ENCODE results near the gene MMRN2.
"Not testable (repeated sequence)": the region's sequence is repeated elsewhere in the genome, so short reads cannot be mapped to it uniquely, and the experiment has no call there.

MMRN2 gene, protein sequence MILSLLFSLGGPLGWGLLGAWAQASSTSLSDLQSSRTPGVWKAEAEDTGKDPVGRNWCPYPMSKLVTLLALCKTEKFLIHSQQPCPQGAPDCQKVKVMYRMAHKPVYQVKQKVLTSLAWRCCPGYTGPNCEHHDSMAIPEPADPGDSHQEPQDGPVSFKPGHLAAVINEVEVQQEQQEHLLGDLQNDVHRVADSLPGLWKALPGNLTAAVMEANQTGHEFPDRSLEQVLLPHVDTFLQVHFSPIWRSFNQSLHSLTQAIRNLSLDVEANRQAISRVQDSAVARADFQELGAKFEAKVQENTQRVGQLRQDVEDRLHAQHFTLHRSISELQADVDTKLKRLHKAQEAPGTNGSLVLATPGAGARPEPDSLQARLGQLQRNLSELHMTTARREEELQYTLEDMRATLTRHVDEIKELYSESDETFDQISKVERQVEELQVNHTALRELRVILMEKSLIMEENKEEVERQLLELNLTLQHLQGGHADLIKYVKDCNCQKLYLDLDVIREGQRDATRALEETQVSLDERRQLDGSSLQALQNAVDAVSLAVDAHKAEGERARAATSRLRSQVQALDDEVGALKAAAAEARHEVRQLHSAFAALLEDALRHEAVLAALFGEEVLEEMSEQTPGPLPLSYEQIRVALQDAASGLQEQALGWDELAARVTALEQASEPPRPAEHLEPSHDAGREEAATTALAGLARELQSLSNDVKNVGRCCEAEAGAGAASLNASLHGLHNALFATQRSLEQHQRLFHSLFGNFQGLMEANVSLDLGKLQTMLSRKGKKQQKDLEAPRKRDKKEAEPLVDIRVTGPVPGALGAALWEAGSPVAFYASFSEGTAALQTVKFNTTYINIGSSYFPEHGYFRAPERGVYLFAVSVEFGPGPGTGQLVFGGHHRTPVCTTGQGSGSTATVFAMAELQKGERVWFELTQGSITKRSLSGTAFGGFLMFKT

DNA sequence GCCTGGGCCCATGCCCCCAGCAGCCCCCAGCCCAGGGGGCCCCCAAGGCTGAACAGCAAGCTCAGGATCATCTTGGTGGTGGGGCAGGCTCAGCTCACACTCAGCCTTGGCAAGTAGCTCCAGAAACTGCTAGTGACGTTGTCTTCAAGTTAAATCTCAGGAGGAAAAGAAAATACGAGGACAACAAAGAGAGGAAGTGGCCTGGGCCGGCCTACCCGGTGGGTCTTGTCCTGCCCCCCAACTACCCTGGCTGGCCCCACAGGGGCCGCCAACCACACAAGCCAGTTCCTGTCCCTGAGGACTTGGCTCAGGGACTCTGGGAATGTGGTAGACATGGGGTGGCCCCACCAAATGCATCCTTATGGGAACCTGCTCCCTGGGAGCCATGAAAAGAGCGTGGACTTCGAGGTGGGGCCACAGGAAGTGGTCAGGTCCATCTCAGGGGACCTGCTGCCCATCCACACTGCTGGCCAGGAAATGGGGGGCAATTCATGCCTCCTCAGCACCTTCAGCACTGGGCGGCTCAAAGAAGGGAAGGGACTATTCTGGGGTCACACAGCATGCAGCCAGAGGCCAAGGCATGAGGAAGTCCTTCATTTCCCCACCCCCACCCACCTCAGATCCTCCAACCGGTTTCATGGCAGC lies at the start of gene MMRN2:
Gene MMRN2, minus strand, starts transcription at position 145 of the 645 bp plus-strand sequence. Its CDS starts 74 bp downstream, at position 71.
- DNase-seq (ENCODE audit: low read depth in 2 of 2), result no peak

DNA sequence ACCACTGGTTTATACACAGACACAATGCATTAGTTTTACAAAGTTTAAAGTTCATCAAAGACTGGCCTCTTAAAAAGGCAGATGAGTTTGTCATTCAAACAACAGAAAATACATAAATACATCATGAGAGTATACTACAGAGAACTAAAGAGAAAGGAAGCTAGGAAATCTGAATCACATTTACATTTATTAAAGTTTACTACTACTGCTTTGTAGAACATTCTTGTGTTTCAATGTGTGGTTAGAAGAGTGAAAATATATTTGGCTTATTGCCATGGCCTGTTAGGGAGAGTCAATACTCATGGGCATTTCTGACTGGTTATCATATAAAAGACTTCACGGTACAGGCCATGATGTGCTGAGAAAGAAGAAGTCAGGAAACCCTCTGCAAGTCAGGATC lies 49.7 kb upstream of the MMRN2 start:
- not testable (repeated sequence) for DNase-seq (ENCODE audit: low read depth in 2 of 2)

DNA sequence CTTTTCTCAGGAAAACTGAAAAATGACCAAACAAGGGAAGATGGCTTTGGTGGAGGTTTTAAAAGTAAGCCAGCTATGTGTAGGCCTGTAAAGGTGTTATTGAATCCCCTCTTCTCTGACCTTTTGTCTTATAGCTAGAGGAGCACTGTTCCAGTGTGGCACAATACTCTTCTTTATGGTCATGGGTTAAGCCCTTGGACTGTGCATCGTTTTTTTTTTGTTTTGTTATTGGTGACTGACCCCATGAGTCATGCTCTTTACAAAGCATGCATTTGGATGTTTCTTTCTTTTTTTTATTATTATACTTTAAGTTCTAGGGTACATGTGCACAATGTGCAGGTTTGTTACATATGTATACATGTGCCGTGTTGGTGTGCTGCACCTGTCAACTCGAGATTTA lies 43.1 kb upstream of the MMRN2 start:
- DNase-seq (ENCODE audit: low read depth in 2 of 2), result no peak

DNA sequence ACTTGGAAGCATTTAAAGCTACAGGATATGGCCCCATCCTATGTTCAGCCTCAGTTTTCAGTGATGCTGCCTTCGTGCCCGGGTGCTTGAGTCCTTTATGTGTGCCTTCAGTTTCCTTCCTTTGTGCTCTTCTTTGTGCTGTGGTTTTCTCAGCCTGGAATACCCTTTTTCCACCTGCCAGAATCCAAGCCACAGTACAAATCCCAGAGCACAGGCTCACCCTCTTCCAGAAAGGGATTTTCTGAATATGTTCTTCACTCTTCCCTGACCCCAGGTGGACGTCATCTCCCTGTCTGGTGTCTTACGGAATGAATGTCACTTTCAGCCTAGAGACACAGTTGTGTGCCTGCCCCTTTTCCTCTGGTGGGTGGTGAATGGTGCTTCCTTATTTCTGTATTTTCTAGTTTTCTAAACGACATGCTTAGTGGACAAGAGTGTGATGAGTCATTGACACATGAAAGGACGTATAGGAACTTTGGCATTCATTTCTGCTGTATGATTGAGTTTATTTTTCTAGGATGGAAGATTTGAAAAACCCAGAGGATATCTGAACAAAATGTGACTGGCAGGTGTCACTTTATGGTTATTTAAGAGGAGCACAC lies 42.5 kb upstream of the MMRN2 start:
- not testable (repeated sequence) for DNase-seq (ENCODE audit: low read depth in 2 of 2)

DNA sequence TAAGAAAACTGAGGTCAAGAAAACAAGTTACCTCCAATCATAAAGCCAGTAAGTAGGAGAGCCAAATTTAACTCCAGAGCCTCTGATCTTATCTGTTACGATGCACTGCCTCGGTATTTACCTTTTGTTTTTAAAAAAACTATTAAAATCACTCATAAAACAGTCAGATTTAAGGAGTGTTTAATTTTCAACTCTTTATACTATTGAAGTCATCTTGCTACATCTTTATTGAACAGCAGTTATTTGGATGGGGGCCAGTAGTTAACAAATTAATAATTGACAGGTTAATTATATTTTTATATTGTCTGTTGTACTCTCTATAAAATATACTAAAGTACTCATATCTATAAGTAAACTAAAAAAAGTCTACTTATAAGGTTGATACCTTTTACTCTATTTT lies 35.5 kb upstream of the MMRN2 start:
- no peak for DNase-seq (ENCODE audit: low read depth in 2 of 2)

DNA sequence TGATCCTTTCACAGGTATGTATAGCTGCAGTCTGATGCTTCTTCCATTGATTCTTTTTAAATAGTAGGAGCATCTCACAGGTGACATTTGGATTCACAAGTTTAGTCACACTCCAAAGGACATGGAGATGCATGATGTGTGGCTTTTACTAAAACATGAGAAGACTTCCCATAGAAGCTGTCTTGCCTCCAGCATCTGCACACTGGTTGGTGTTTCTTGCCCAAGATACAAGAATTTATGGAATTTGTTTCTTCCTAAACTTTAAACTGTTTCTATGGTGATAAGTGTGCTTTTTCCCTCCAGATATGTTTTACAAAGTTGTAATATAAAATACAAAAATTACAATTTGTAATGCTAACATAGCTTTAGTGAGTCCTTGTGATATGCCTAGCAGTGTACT lies 35.0 kb upstream of the MMRN2 start:
- DNase-seq (ENCODE audit: low read depth in 2 of 2), result no peak

DNA sequence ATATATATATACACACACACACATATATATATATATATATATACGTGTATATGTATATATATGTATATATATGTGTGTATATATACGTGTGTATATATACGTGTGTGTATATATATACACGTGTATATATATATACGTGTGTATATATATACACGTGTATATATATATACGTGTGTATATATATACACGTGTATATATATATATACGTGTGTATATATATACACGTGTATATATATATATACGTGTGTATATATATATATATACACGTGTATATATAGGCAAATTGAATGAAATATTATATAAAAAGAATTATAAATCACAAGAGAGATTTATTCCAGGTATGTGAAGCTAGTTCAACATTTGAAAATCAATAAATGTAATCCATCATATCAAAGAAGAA lies 33.9 kb upstream of the MMRN2 start:
- DNase-seq (ENCODE audit: low read depth in 2 of 2), result not testable (repeated sequence)

DNA sequence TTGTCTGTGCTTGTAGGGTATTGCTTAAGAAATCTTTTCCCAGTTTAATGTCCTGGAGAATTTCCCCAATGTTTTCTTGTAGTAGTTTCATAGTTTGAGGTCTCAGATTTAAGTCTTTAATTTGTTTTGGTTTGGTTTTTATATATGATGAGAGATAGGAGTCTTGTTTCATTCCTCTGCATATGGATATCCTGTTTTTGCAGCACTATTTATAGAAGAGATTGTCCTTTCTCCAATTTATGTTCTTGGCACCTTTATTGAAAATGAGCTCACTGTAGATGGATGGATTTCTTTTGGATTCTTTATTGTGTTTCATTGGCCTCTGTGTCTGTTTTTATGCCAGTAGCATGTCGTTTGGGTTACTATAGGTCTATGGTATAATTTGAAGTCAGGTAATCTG lies 31.1 kb upstream of the MMRN2 start:
- DNase-seq (ENCODE audit: low read depth in 2 of 2), result no peak

DNA sequence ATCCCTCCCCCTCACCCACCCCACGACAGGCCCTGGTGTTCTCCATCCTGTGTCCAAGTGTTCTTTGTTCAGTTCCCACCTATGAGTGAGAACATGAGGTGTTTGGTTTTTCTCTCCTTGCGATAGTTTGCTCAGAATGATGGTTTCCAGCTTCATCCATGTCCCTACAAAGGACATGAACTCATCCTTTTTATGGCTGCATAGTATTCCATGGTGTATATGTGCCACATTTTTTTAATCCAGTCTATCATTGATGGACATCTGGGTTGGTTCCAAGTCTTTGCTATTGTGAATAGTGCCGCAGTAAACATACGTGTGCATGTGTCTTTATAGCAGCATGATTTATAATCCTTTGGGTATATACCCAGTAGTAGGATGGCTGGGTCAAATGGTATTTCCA lies 27.1 kb upstream of the MMRN2 start:
- DNase-seq (ENCODE audit: low read depth in 2 of 2), result not testable (repeated sequence)

DNA sequence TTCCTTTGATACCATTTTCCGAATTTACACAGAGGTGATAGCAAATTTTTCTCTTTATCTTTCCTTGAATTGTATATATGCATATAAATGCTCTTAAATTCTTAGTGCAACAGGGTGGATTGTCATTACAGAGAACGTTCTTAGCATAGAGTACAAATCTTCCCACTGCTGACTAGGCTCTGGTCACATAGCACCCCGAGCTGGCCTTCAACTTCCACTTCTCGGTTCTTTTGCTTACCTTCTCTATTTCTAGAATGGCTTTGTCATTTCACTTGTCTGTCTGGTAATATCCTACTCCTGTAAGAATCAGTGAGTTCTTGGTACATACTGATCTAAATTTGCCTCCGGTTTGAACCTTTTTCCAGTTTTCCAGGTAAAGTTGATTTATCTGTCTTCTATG lies 24.3 kb upstream of the MMRN2 start:
- no peak for DNase-seq (ENCODE audit: low read depth in 2 of 2)

DNA sequence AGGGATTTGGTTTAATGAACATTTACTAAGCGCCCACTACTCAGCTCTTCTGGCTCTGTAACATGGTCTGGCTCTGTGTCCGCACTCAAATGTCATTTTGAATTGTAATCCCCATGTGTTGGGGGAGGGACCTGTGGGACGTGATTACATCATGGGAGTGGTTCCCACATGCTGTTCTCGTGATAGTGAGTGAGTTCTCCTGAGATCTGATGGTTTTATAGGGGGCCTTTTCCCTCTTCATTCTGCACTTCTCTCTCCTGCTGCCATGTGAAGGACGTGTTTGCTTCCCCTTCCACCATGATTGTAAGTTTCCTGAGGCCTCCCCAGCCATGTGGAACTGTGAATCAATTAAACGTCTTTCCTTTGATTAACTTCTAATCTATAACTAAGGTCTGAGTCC lies 23.6 kb upstream of the MMRN2 start:
- not testable (repeated sequence) for DNase-seq (ENCODE audit: low read depth in 2 of 2)

DNA sequence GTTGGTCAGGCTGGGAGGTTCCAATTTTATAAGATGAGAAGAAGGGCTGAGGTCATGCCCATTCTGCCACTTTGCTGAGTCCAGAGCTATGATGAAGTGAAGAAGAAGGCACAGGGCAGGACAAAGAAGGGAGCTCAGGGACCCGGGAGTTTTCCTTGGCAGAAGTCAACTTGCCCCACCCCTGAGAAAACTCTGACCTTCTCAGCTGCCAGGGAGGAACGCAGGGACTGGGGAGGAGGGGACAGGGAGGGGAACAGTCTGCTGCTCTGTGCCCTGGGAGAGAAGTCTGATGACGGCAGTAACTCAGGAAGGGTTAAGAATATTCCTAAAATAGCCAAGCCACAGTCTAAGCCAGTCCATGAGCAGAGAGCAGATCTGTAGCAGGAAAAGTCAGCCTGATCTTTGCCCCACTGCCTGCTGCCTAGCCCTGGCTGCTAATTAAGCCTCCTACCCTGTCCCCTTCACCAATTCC lies 22.6 kb upstream of the MMRN2 start:
- DNase-seq (ENCODE audit: low read depth in 2 of 2), result no peak

DNA sequence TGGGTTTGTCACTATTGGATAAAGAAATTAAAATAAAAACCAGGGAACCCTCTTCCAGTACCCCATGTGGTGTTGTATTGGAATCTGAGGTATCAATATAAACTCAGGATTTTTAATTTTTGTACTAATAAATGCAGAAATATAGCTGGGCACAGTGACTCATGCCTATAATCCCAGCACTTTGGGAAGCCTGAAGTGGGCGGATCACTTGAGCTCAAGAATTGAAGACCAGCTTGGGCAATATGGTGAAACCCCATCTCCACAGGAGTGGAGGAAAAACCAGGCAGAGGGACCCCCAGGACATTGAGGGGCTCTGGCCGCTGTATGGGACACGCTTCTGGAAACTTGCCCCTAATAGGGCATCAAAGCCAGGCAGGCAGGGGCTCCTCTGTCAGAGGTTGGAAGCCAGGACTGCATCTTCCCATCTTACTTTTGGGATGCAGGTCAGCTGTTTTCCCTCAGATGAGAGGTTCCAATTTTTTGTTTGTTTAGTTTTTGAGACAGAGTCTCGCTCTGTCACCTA lies 21.9 kb upstream of the MMRN2 start:
- DNase-seq (ENCODE audit: low read depth in 2 of 2), result no peak

DNA sequence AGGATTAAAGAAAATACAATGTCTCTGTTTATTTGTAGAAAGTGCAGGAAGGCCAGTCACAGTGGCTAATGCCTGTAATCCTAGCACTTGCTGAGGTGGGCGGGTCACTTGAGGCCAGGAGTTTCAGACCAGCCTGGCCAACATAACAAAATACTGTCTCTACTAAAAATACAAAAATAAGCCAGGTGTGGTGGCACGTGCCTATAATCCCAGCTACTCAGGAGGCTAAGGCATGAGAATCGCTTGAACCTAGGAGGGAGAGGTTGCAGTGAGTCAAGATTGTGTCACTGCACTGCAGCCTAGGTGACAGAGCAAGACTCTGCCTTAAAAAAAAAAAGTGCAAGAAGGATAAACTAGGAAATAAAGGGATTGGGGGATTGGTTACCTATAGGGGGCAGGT lies 21.0 kb upstream of the MMRN2 start:
- DNase-seq (ENCODE audit: low read depth in 2 of 2), result not testable (repeated sequence)

DNA sequence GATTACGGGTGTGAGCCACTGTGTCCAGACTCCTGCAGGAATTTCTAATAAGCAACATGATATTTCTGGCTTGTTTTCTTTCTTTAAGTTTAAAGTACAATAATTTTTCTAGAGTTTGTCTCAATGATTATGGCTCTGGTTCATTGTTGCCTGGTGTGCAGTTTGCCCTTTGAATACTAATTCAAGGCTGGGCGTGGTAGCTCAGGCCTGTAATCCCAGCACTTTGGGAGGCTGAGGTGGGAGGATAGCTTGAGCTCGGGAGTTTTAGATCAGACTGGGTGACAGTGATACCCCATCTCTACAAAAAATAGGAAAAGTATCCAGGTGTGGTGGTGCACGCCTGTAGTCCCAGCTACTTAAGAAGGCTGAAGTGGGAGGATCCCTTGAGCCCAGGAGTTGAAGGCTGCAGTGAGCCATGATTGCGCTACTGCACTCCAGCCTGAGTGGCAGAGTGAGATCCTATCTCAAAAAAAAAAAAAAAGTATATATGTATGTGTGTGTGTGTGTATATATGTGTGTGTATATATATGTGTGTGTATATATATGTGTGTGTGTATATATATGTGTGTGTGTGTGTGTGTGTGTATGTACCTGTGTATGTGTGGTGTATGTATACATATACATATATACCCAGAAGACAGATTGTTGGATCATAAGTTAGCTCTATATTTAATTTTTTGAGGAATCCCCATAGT lies 19.1 kb upstream of the MMRN2 start:
- DNase-seq (ENCODE audit: low read depth in 2 of 2), result no peak

DNA sequence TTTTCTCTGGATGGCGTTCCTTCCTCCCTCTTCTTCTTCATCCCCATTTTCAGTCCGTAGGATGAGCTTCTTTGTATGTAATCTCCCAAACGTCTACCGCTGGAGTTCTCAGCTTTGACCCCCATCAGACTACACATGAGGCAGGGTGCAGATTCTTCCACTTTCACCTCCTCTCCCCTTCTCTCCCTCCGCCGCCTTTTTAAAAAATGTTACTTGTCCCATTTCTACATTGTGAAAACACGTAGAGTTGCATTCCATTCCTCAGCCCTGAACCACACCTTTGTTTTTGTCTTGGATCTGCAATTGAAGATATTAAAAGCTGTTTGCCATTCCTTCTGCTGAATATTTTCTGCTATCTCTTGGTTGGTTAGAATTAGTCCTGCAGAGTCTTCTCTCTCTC lies 17.1 kb upstream of the MMRN2 start:
- no peak for DNase-seq (ENCODE audit: low read depth in 2 of 2)

DNA sequence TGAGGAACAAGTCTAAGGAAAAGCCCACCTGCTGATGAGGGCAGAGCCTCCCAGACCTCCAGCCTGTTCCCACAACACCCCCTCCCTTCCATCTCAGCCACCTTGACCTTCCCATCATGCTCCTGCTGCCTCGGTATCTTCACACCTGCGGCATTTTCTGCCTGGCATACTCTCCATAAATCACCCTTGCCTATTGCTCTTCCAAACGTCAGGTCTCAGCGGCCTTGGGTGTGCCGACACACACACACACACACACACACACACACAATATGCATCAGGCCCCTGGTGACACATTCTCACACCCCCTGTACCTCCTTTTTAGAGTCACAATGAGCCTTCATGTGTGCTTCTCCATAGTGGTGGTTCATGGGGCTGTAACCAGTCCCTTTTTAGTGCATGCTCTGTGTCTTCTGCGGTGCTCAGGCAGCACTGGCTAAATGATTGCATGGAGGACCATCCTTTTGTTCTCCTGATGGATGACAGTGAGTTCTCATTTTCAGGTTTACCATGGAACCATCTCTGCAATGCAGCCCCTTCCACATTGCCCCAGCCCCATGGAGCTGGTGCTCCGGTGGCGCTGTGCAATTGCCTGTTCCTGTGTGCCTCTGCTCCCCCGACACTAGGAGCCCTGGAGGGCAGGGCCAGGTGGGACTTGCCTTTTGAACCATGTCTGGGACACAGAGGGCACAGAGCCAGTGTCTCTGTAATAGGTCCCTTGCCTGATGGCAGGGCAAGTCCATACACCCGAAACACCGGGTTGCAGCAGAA lies 15.4 kb upstream of the MMRN2 start:
- DNase-seq (ENCODE audit: low read depth in 2 of 2), result no peak

DNA sequence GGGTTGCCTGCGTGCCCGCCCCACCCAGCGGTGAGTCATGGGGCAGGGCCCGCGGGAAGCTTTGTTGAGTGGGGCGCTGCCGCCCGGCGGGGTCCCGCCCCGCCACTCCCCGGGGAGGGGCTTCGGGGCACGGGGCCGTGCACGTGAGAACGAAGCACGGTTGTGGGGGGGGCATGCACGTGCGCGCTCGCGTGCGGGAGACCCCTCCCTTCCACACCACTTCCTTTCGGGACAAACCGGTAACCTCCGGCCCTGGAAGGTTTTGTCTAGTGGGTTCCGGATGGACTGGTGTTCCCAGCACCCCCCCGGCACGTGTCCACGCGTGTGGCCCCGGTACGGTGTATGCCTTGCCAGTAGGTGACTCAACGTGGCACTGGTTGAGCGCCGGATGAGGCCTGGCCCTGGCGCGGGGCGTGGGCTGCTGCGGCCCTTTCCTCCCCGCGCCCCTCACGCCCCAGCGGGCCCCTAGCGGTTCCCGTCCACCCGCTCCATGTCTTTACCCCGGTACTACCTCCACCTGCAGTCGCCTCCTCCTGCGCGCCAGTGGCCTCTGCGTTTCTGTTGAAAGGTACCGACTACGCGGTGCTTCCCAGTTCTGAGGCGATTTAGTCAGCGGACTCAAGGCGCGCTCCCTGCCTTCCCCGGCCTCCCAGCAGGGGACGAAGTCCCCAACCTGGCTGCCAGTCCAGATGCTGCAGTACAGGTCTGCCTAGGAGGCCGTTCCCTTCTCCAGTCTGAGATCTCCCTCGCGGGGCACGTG lies 14.0 kb upstream of the MMRN2 start:
- DNase-seq (ENCODE audit: low read depth in 2 of 2), result peak; percentile 70 to 75

DNA sequence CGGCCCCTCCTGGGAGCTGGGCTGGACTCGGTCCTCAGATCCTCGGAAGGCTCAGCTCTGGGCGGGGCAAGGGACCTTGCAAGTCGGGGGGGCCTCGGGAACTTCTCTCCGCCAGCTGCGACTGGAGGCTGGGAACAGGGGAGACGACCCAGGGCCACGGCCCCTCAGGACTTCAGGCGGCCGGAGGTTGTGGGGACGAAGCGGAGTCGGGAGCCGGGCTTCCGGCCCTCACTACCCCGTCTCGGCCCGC lies 13.5 kb upstream of the MMRN2 start:
- DNase-seq (ENCODE audit: low read depth in 2 of 2), result no peak

Data from stimulated activated CD4-positive, alpha-beta T cell treated with anti-CD3 and anti-CD28 coated beads, Interleukin-15, amount 100 ng/mL, for 48 hours (primary cell).